Uterus (tissue), 4 donors: ENCODE results near the gene FAM241A. TPM values are rescaled to one million over a fixed set of nuclear protein-coding genes. Genes with fewer than 3 reads are reported as not detected.

Experiments
- DNase-seq, 2 donors: peaks; one replicate each; pipeline ENCODE4 v3.0.0-alpha.2; 2019 to 2020
- H3K27ac ChIP-seq, 2 donors: fragments of 200-600 bp; sonication (generic); 1 replicate in 1 of 2; 2 replicates in 1 of 2; pipeline ENCODE4 v1.5.1; 2016 to 2018
- H3K27me3 ChIP-seq, 2 donors: fragments of 200-600 bp; sonication (generic); one replicate each; pipeline ENCODE4 v1.5.1; 2018 to 2019; ENCODE audit warnings: control low read depth in 1 of 2
- H3K36me3 ChIP-seq, 2 donors: fragments of 200-600 bp; sonication (generic); one replicate each; pipeline ENCODE4 v1.5.1; 2019; ENCODE audit warnings: control low read depth in 1 of 2
- H3K4me1 ChIP-seq, 2 donors: fragments of 200-600 bp; sonication (generic); one replicate each; pipeline ENCODE4 v1.5.1; 2018 to 2019; ENCODE audit warnings: control low read depth in 1 of 2
- H3K4me3 ChIP-seq, 2 donors: fragments of 200-600 bp; sonication (generic); 1 replicate in 1 of 2; 2 replicates in 1 of 2; pipeline ENCODE4 v1.5.1; 2018 to 2019; ENCODE audit warnings: mild to moderate bottlenecking in 1 of 2
- H3K9me3 ChIP-seq, 2 donors: fragments of 200-600 bp; sonication (generic); one replicate each; pipeline ENCODE4 v1.5.1; 2019; ENCODE audit warnings: control low read depth in 1 of 2
- POLR2A ChIP-seq, 2 donors: fragments of 450-650 bp; IDR thresholded peaks; one replicate each; pipeline ENCODE4 v1.6.1; 2016; ENCODE audit warnings: antibody characterized with exemption in 2 of 2, mild to moderate bottlenecking in 1 of 2, moderate library complexity in 1 of 2
- intact Hi-C: fragments of 100-400 bp; cut with DNase I; formaldehyde crosslinking; loops from one replicate; pipeline ENCODE4 v1.15.1; 2023; ENCODE audit warnings: low total_unique reads
- total RNA-seq, 4 donors: library from RNA; depleted of rRNA in 3 of 4; stranded (reverse); fragments of >200 nt in 3 of 4; gene quantifications; one replicate each; pipeline versions ENCODE4 v1.1.0 to v1.2.4, GENCODE V29; 2014 to 2023
- TF ChIP-seq, protein P1 (sequence below), 4 experiments: fragments of 200-600 bp in 2 of 4; fragments of 450-650 bp in 2 of 4; sonication (generic) in 2 of 4; IDR thresholded peaks; one replicate each; pipeline ENCODE4 v1.5.1; 2016 to 2019; ENCODE audit warnings: antibody characterized with exemption in 4 of 4, mild to moderate bottlenecking in 2 of 4, moderate library complexity in 1 of 4
- donor health status: DM: yes; HTN: yes; CAD: no.

The FAM241A gene
- total RNA-seq, 4 donors from 2014 or later, result 2.3 to 8.5 (median 3.5) TPM

GRCh38 chr4:112120021-112120420 lies 25.2 kb upstream of the FAM241A start:
- Histone ChIP-seq H3K4me1 (no peaks in the 10 kb centered on the region), H3K36me3 (no peaks in the 10 kb centered on the region), H3K9me3 (no peaks in the 10 kb centered on the region), H3K4me3 (no peak overlapping the region), H3K27ac (no peak overlapping the region), H3K27me3 (no peaks in the 10 kb centered on the region)
- DNase-seq, result no peak
- intact Hi-C loops, result no loop called here
- TF ChIP-seq POLR2A (IDR thresholded peaks at IDR 0.05), result no peak
- TF ChIP-seq, protein P1, sequence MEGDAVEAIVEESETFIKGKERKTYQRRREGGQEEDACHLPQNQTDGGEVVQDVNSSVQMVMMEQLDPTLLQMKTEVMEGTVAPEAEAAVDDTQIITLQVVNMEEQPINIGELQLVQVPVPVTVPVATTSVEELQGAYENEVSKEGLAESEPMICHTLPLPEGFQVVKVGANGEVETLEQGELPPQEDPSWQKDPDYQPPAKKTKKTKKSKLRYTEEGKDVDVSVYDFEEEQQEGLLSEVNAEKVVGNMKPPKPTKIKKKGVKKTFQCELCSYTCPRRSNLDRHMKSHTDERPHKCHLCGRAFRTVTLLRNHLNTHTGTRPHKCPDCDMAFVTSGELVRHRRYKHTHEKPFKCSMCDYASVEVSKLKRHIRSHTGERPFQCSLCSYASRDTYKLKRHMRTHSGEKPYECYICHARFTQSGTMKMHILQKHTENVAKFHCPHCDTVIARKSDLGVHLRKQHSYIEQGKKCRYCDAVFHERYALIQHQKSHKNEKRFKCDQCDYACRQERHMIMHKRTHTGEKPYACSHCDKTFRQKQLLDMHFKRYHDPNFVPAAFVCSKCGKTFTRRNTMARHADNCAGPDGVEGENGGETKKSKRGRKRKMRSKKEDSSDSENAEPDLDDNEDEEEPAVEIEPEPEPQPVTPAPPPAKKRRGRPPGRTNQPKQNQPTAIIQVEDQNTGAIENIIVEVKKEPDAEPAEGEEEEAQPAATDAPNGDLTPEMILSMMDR (IDR thresholded peaks at IDR 0.05), result no peak

DNA sequence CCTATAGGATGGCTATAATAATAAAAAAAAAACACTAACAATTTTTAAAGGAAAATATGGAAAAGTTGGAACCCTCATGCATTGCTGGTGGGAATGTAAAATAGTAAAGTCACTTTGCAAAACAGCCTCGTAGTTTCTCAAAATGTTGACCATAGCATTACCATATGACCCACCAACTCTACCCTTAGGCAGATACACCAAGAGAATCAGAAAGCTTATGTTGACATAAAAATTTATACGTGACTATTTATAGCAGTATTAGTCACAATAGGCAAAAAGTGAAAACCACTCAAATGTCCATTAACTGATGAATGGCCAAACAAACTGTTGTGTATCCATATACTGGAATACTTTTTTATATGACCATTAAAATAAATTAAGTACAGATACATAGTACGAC lies 19.8 kb upstream of the FAM241A start:
- no peak for DNase-seq
- Histone ChIP-seq H3K4me3 (no peak overlapping the region), H3K4me1 (no peaks in the 10 kb centered on the region), H3K27me3 (no peaks in the 10 kb centered on the region), H3K9me3 (no peaks in the 10 kb centered on the region), H3K36me3 (no peaks in the 10 kb centered on the region), H3K27ac (no peak overlapping the region)
- no peak for TF ChIP-seq POLR2A (IDR thresholded peaks at IDR 0.05)
- TF ChIP-seq, protein P1 (IDR thresholded peaks at IDR 0.05), result no peak
- intact Hi-C loops, result no loop called here

- no peak for TF ChIP-seq POLR2A (IDR thresholded peaks at IDR 0.05)
- TF ChIP-seq, protein P1 (IDR thresholded peaks at IDR 0.05), result no peak
- Histone ChIP-seq H3K36me3 (no peaks in the 10 kb centered on the region), H3K4me1 (no peaks in the 10 kb centered on the region), H3K9me3 (no peaks in the 10 kb centered on the region), H3K27me3 (no peaks in the 10 kb centered on the region), H3K4me3 (no peak overlapping the region), H3K27ac (peak overlapping the region in 1 of 2 donors; percentile 14)
- intact Hi-C loops, result no loop called here
- no peak for DNase-seq
These were observed 18.1 kb upstream of the FAM241A start for GRCh38 chr4:112127048-112127637.

DNA sequence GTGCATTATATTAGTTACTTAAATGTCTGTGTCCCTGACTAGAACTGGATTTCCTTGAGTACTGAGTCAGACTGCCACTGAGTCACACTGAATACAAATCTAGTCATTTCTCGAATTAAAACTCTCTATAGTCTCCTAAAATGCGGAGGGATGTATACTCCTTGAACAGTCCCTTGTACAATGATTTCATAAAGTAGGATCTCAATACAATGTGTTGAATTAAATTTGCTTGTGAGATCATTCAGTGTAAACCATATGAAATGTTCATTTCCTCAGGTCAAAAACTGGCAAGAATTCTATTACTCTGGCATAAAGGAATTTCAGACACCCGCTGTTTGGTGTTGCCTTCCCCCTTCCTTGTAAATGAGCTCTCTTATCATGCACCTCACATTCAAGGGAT lies 17.5 kb upstream of the FAM241A start:
- DNase-seq, result no peak
- no peaks in the 10 kb centered on the region for H3K4me1 ChIP-seq
- peak overlapping the region in 1 of 2 donors; percentile 14 for H3K27ac ChIP-seq
- no peaks in the 10 kb centered on the region for H3K36me3 ChIP-seq
- intact Hi-C loops, result no loop called here
- no peaks in the 10 kb centered on the region for H3K9me3 ChIP-seq
- TF ChIP-seq POLR2A (IDR thresholded peaks at IDR 0.05), result no peak
- TF ChIP-seq, protein P1 (IDR thresholded peaks at IDR 0.05), result no peak
- no peak overlapping the region for H3K4me3 ChIP-seq
- H3K27me3 ChIP-seq, result no peaks in the 10 kb centered on the region

GRCh38 chr4:112128452-112128851 lies 16.8 kb upstream of the FAM241A start:
- Histone ChIP-seq H3K4me3 (no peak overlapping the region), H3K36me3 (no peaks in the 10 kb centered on the region), H3K27ac (no peak overlapping the region), H3K9me3 (no peaks in the 10 kb centered on the region), H3K27me3 (no peaks in the 10 kb centered on the region), H3K4me1 (no peaks in the 10 kb centered on the region)
- TF ChIP-seq, protein P1 (IDR thresholded peaks at IDR 0.05), result no peak
- intact Hi-C loops, result no loop called here
- no peak for DNase-seq
